ENCODE measurements around the gene KCNH6.

Gene KCNH6

DNA sequence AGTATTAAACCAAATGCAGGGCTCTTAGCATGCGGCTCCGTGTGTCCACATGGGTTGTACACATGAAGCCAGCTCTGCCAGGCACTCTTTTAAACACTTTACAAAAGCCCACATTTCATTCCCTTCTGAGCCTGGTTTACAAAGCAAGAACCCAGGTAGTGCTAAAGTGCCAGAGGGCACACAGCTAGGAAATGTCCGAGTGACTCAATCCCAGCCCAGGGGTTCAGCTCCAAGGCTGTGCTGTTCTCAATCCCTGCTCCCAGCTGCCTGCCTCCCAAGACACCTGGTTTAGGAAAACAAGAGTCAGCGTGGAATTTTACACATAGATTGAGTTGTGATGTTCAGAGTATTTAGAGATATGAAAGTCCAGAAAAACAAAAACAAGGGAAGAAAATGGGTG lies 13.8 kb downstream of the KCNH6 start:
- peaks cover 86% of the 10 kb centered on the region for H3K36me3 ChIP-seq
- H3K4me3 ChIP-seq (ENCODE audit: low read depth, low read length), result no peak overlapping the region
- no peaks in the 10 kb centered on the region for H3K27me3 ChIP-seq (ENCODE audit: insufficient read depth, low read depth, severe bottlenecking)
- TF ChIP-seq CTCF (IDR thresholded peaks at IDR 0.05; ENCODE audit: low read depth, low read length), result no peak
- H3K27ac ChIP-seq, result no peak overlapping the region; the same call in 1 of the 2 replicates
- peak; percentile 6 for DNase-seq
- no peaks in the 10 kb centered on the region for H3K9me3 ChIP-seq (ENCODE audit: severe bottlenecking)

GRCh38 chr17:63537991-63538692 lies 15.0 kb downstream of the KCNH6 start:
- Histone ChIP-seq H3K36me3 (peaks cover 92% of the 10 kb centered on the region), H3K27ac (no peak overlapping the region; the same call in 1 of the 2 replicates), H3K4me3 (ENCODE audit: low read depth, low read length) (no peak overlapping the region), H3K27me3 (ENCODE audit: insufficient read depth, low read depth, severe bottlenecking) (no peaks in the 10 kb centered on the region), H3K9me3 (ENCODE audit: severe bottlenecking) (no peaks in the 10 kb centered on the region)
- no peak for TF ChIP-seq CTCF (IDR thresholded peaks at IDR 0.05; ENCODE audit: low read depth, low read length)
- no peak for DNase-seq

DNA sequence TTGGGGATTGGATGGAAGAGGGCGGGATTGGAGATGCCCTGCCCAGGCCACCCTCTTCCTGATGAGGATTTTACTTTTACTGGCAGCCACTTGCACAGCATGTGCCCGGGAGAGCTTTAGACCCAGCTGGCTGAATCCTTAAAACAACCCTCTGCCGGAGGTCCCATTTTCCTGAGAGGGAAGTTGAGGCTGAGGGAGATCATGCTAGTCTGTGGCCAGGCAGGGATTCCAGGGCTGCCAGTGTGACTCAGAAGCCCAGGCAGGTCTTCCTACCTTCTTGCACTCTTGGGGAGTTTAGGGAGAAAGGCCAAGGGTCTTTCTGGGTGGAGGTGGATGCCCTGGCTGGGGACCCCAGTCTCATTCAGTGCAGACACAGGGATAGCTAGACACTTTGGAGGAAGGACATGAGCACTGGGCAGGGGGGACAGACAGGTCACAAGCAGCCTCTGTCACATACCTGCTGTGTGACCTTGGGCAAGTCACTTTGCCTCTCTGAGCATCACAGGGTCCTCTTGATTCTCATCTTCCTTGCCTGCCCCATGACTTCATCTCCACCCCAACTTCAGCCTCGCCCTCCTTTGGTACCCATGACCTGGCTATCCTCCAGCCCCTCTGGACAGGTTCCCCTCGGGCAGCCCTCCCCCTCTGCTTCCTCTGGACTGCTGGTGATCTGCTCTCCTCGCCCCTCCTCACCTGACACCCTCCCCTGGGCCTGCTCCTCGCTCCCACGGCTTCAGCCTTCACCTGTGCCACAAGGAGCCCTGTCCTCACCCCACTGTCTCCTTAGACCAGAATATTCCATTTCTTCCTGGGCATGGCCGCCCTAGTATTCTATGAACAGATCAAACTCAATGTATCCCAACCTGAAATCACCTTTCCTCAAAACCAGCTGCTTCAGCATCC lies 15.8 kb downstream of the KCNH6 start:
- DNase-seq, result no peak
- Histone ChIP-seq H3K27me3 (ENCODE audit: insufficient read depth, low read depth, severe bottlenecking) (no peaks in the 10 kb centered on the region), H3K9me3 (ENCODE audit: severe bottlenecking) (no peaks in the 10 kb centered on the region), H3K4me3 (ENCODE audit: low read depth, low read length) (no peak overlapping the region), H3K27ac (no peak overlapping the region), H3K36me3 (peaks cover 97% of the 10 kb centered on the region)
- no peak for TF ChIP-seq CTCF (IDR thresholded peaks at IDR 0.05; ENCODE audit: low read depth, low read length)

GRCh38 chr17:63540590-63540989 lies 17.4 kb downstream of the KCNH6 start:
- TF ChIP-seq CTCF (IDR thresholded peaks at IDR 0.05; ENCODE audit: low read depth, low read length), result no peak
- no peak for DNase-seq
- Histone ChIP-seq H3K27ac (peak overlapping the region; percentile 13; the same call in 1 of the 2 replicates), H3K36me3 (peaks cover 97% of the 10 kb centered on the region), H3K27me3 (ENCODE audit: insufficient read depth, low read depth, severe bottlenecking) (no peaks in the 10 kb centered on the region), H3K4me3 (ENCODE audit: low read depth, low read length) (no peak overlapping the region), H3K9me3 (ENCODE audit: severe bottlenecking) (no peaks in the 10 kb centered on the region)

GRCh38 chr17:63542218-63542545 lies 19.0 kb downstream of the KCNH6 start:
- H3K27me3 ChIP-seq (ENCODE audit: insufficient read depth, low read depth, severe bottlenecking), result no peaks in the 10 kb centered on the region
- peaks cover 98% of the 10 kb centered on the region for H3K36me3 ChIP-seq
- no peaks in the 10 kb centered on the region for H3K9me3 ChIP-seq (ENCODE audit: severe bottlenecking)
- DNase-seq, result no peak
- no peak for TF ChIP-seq CTCF (IDR thresholded peaks at IDR 0.05; ENCODE audit: low read depth, low read length)
- H3K27ac ChIP-seq, result no peak overlapping the region
- no peak overlapping the region for H3K4me3 ChIP-seq (ENCODE audit: low read depth, low read length)

Measured in WERI-Rb-1 (cell line).